Right lobe of liver (tissue), 6 donors: ENCODE measurements around the gene COMMD10. TPM values are rescaled to one million over a fixed set of nuclear protein-coding genes. Genes with fewer than 3 reads are reported as not detected.
"Not testable (repeated sequence)": the region's sequence is repeated elsewhere in the genome, so short reads cannot be mapped to it uniquely, and the experiment has no call there.

Experiments used
- ATAC-seq, 4 donors: fragments of 200-7000 bp; cut with Tn5 transposase; one replicate each; pipeline ENCODE4 v1.9.1; 2020; ENCODE audit warnings: mild to moderate bottlenecking in 4 of 4, moderate library complexity in 4 of 4
- DNase-seq, 3 donors: peaks; one replicate each; pipeline ENCODE4 v3.0.0-alpha.2; 2020
- H3K27ac ChIP-seq, 3 donors: fragments of 200-600 bp; one replicate each; pipeline ENCODE4 v1.8.0; 2022
- H3K27me3 ChIP-seq, 2 donors: fragments of 200-600 bp; one replicate each; pipeline ENCODE4 v1.8.0; 2022
- H3K36me3 ChIP-seq, 4 donors: fragments of 200-600 bp; sonication (generic) in 1 of 4; one replicate each; pipeline versions ENCODE4 v1.5.1 to v1.8.0; 2017 to 2022; ENCODE audit warnings: control low read depth in 1 of 4
- H3K4me1 ChIP-seq, 4 donors: fragments of 200-600 bp; sonication (generic) in 1 of 4; one replicate each; pipeline versions ENCODE4 v1.5.1 to v1.8.0; 2017 to 2022; ENCODE audit warnings: control low read depth in 1 of 4
- H3K4me3 ChIP-seq, 3 donors: fragments of 200-600 bp; one replicate each; pipeline ENCODE4 v1.8.0; 2022
- H3K9me3 ChIP-seq, 4 donors: fragments of 200-600 bp; sonication (generic) in 1 of 4; one replicate each; pipeline versions ENCODE4 v1.5.1 to v1.8.0; 2017 to 2022; ENCODE audit warnings: control low read depth in 1 of 4
- POLR2A ChIP-seq: fragments of 450-650 bp; IDR thresholded peaks from one replicate; pipeline ENCODE4 v1.6.1; 2017; ENCODE audit warnings: antibody characterized with exemption, mild to moderate bottlenecking
- WGBS: methylation state at CpG from one replicate; pipeline ENCODE4 v1.1.6; 2018; ENCODE audit warnings: low coverage, low lambda C conversion rate; ENCODE audit not compliant: insufficient coverage; ENCODE audit errors: missing lambda C conversion rate; 5-methylcytosine and 5-hydroxymethylcytosine counted together
- intact Hi-C, 2 donors: fragments of 100-400 bp; cut with DNase I; formaldehyde crosslinking; loops; one replicate each; pipeline versions ENCODE4 v1.11.2 to v1.14.1; 2022
- total RNA-seq, 6 experiments: library from RNA; depleted of rRNA in 2 of 6; stranded (reverse); fragments of >200 nt in 2 of 6; fragmentation: NEBNext Ultra II Directional in 3 of 6; extraction: Animal tissue kit (Norgen Biotek cat#: 25700) in 3 of 6; gene quantifications; one replicate each; pipeline versions ENCODE4 v1.1.0 to v1.2.4, GENCODE V29; 2016 to 2023
- TF ChIP-seq, protein P1 (sequence below), 4 donors: fragments of 200-600 bp in 3 of 4; fragments of 450-650 bp in 1 of 4; IDR thresholded peaks; one replicate each; pipeline versions ENCODE4 v1.5.1 to v1.8.0; 2016 to 2022; ENCODE audit warnings: antibody characterized with exemption in 4 of 4, mild to moderate bottlenecking in 2 of 4
- donor health status: DM: no; HTN: yes; CAD: no.
- donor health status: DM: no; HTN: no; CAD: no.
- donor health status: DM: no; HTN: no; CAD: no.
- donor health status: DM: no; HTN: yes; CAD: no.
- donor health status: DM: no; HTN: yes; CAD: no.

COMMD10 gene
- total RNA-seq, 6 experiments from 2014 or later: 11.1 to 16.2 (median 14.4) TPM

- Histone ChIP-seq H3K27me3 (no peaks in the 10 kb centered on the region), H3K4me3 (peak overlapping the region; percentile 78 to 81 (median 80)), H3K9me3 (no peaks in the 10 kb centered on the region), H3K4me1 (peaks cover 0 to 13% (median 0%) of the 10 kb centered on the region in 4 donors), H3K27ac (peak overlapping the region in 2 of 3 donors; percentile 81 to 92), H3K36me3 (peaks cover 0 to 6% (median 0%) of the 10 kb centered on the region in 4 donors)
- TF ChIP-seq, protein P1, sequence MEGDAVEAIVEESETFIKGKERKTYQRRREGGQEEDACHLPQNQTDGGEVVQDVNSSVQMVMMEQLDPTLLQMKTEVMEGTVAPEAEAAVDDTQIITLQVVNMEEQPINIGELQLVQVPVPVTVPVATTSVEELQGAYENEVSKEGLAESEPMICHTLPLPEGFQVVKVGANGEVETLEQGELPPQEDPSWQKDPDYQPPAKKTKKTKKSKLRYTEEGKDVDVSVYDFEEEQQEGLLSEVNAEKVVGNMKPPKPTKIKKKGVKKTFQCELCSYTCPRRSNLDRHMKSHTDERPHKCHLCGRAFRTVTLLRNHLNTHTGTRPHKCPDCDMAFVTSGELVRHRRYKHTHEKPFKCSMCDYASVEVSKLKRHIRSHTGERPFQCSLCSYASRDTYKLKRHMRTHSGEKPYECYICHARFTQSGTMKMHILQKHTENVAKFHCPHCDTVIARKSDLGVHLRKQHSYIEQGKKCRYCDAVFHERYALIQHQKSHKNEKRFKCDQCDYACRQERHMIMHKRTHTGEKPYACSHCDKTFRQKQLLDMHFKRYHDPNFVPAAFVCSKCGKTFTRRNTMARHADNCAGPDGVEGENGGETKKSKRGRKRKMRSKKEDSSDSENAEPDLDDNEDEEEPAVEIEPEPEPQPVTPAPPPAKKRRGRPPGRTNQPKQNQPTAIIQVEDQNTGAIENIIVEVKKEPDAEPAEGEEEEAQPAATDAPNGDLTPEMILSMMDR (IDR thresholded peaks at IDR 0.05): no peak
- no peak for TF ChIP-seq POLR2A
- WGBS: 23% methylated on average over 7 of the region's 11 CpGs
- DNase-seq (no peak), ATAC-seq (peak; percentile 4 to 36 (median 34))
- intact Hi-C loops: no loop called here
These were observed 536 bp upstream of the COMMD10 start for GRCh38 chr5:116084287-116084691.

GRCh38 chr5:116086309-116086708, 1.5 kb downstream of the COMMD10 start:
- H3K36me3 ChIP-seq, intact Hi-C loops, ATAC-seq, DNase-seq, H3K9me3 ChIP-seq, H3K27ac ChIP-seq, H3K27me3 ChIP-seq, H3K4me3 ChIP-seq: not testable (repeated sequence)
- H3K4me1 ChIP-seq: peaks cover 0 to 13% (median 2%) of the 10 kb centered on the region in 4 donors
- WGBS: 98% methylated on average over 9 of the region's 11 CpGs

GRCh38 chr5:116088062-116088461, 3.2 kb downstream of the COMMD10 start:
- Histone ChIP-seq H3K36me3 (peaks cover 0 to 14% (median 2%) of the 10 kb centered on the region in 4 donors), H3K9me3 (no peaks in the 10 kb centered on the region), H3K27me3 (no peaks in the 10 kb centered on the region), H3K4me1 (peaks cover 0 to 13% (median 2%) of the 10 kb centered on the region in 4 donors), H3K4me3 (no peak overlapping the region), H3K27ac (no peak overlapping the region)
- no peak for DNase-seq
- intact Hi-C loops: no loop called here
- ATAC-seq: no peak
- no peak for TF ChIP-seq POLR2A
- TF ChIP-seq, protein P1 (IDR thresholded peaks at IDR 0.05): no peak

GRCh38 chr5:116090302-116090701, 5.5 kb downstream of the COMMD10 start:
- intact Hi-C loops: no loop called here
- Histone ChIP-seq H3K4me1 (peaks cover 0 to 6% (median 2%) of the 10 kb centered on the region in 4 donors), H3K9me3 (no peaks in the 10 kb centered on the region), H3K27ac (no peak overlapping the region), H3K27me3 (no peaks in the 10 kb centered on the region), H3K36me3 (peaks cover 0 to 36% (median 3%) of the 10 kb centered on the region in 4 donors), H3K4me3 (no peak overlapping the region)
- 47% methylated on average over 3 of the region's 3 CpGs for WGBS
- ATAC-seq (peak in 2 of 4 donors; percentile 41 to 44), DNase-seq (no peak)
- TF ChIP-seq, protein P1 (IDR thresholded peaks at IDR 0.05): no peak
- no peak for TF ChIP-seq POLR2A

- 20% methylated on average over 1 of the region's 1 CpG for WGBS
These were observed 6.6 kb downstream of the COMMD10 start for GRCh38 chr5:116091416-116091815.

More at GRCh38 chr5:116091416-116091815, 6.6 kb downstream of the COMMD10 start:
- TF ChIP-seq, protein P1 (IDR thresholded peaks at IDR 0.05): no peak
- no peak for TF ChIP-seq POLR2A
- peaks cover 0 to 40% (median 3%) of the 10 kb centered on the region in 4 donors for H3K36me3 ChIP-seq
- no peak overlapping the region for H3K4me3 ChIP-seq
- peaks cover 0 to 4% (median 0%) of the 10 kb centered on the region in 4 donors for H3K4me1 ChIP-seq
- H3K27ac ChIP-seq: no peak overlapping the region
- ATAC-seq (no peak), DNase-seq (no peak)
- no peaks in the 10 kb centered on the region for H3K27me3 ChIP-seq
- no peaks in the 10 kb centered on the region for H3K9me3 ChIP-seq
- intact Hi-C loops: no loop called here
